Transverse colon (tissue), 4 donors: Measurements from ENCODE around the gene PI4KA. TPM values are rescaled to one million over a fixed set of nuclear protein-coding genes. Genes with fewer than 3 reads are reported as not detected.
"Not testable (repeated sequence)": the region's sequence is repeated elsewhere in the genome, so short reads cannot be mapped to it uniquely, and the experiment has no call there.

Experiments used
- DNase-seq: peaks from one replicate; pipeline ENCODE4 v3.0.0-alpha.2; 2019
- H3K27ac ChIP-seq, 4 donors: fragments of 200-600 bp; sonication (generic); 2 replicates each; pipeline ENCODE4 v1.5.1; 2016 to 2018; ENCODE audit warnings: inconsistent platforms in 4 of 4
- H3K27me3 ChIP-seq: fragments of 200-600 bp; sonication (generic); 2 replicates; pipeline ENCODE4 v1.5.1; 2017; ENCODE audit warnings: inconsistent platforms
- H3K36me3 ChIP-seq, 4 donors: fragments of 200-600 bp; sonication (generic); 2 replicates each; pipeline ENCODE4 v1.5.1; 2017 to 2019; ENCODE audit warnings: inconsistent platforms in 4 of 4
- H3K4me1 ChIP-seq, 4 donors: fragments of 200-600 bp; sonication (generic); 2 replicates each; pipeline ENCODE4 v1.5.1; 2017 to 2020; ENCODE audit warnings: inconsistent platforms in 4 of 4
- H3K4me3 ChIP-seq, 4 donors: fragments of 200-600 bp; sonication (generic); 1 replicate in 1 of 4; 2 replicates in 3 of 4; pipeline versions ENCODE4 v1.5.1 to v1.6.1; 2017 to 2019; ENCODE audit warnings: inconsistent platforms in 4 of 4
- H3K9me3 ChIP-seq, 2 donors: fragments of 200-600 bp; sonication (generic); 2 replicates each; pipeline ENCODE4 v1.5.1; 2017 to 2019; ENCODE audit warnings: inconsistent platforms in 2 of 2
- CTCF ChIP-seq, 5 experiments: fragments of 200-600 bp in 3 of 5; fragments of 450-650 bp in 2 of 5; sonication (generic) in 3 of 5; IDR thresholded peaks; 1 replicate in 2 of 5; 2 replicates in 3 of 5; pipeline ENCODE4 v1.5.1; 2016 to 2017; ENCODE audit warnings: antibody characterized with exemption in 5 of 5, inconsistent platforms in 3 of 5, mild to moderate bottlenecking in 2 of 5, moderate library complexity in 1 of 5
- EP300 ChIP-seq: sonication (generic); formaldehyde crosslinking; IDR thresholded peaks from one replicate; pipeline ENCODE4 v1.6.1; 2017; ENCODE audit warnings: antibody characterized with exemption, low read depth
- POLR2A ChIP-seq: fragments of 450-650 bp; IDR thresholded peaks from one replicate; pipeline ENCODE4 v1.6.1; 2016; ENCODE audit warnings: antibody characterized with exemption, mild to moderate bottlenecking, moderate library complexity
- POLR2AphosphoS5 ChIP-seq, 3 donors: sonication (generic); formaldehyde crosslinking; IDR thresholded peaks; one replicate each; pipeline ENCODE4 v1.6.1; 2016; ENCODE audit warnings: antibody characterized with exemption in 3 of 3
- WGBS, 2 donors: methylation state at CpG; one replicate each; pipeline ENCODE4 v1.1.5; 2018; ENCODE audit warnings: low coverage in 1 of 2; 5-methylcytosine and 5-hydroxymethylcytosine counted together
- in situ Hi-C, 4 donors: fragments of 200-750 bp; cut with MboI; loops; one replicate each; pipeline versions ENCODE4 v1.15.0 to v1.15.1; 2017; ENCODE audit warnings: low sequenced_read_pairs in 3 of 4, low pct_ligation_motif_present in 1 of 4, low pct_unique_long_range_greater_than_20kb in 1 of 4
- intact Hi-C: fragments of 100-400 bp; cut with DNase I; formaldehyde crosslinking; loops from one replicate; pipeline ENCODE4 v1.15.1; 2023; ENCODE audit warnings: low total_unique reads
- total RNA-seq, 4 donors: library from RNA; depleted of rRNA; stranded (reverse); fragments of >200 nt; gene quantifications; one replicate each; pipeline ENCODE4 v1.1.0, GENCODE V29; 2016

Gene PI4KA
- total RNA-seq, 4 donors from 2014 or later: 90.8 to 126 (median 109) TPM

GRCh38 chr22:20775342-20775895 lies 83.2 kb downstream of the PI4KA start:
- no peak overlapping the region for H3K4me3 ChIP-seq
- H3K9me3 ChIP-seq: no peaks in the 10 kb centered on the region
- no peak for TF ChIP-seq POLR2AphosphoS5 (IDR thresholded peaks at IDR 0.05)
- TF ChIP-seq EP300: no peak
- TF ChIP-seq POLR2A: no peak
- TF ChIP-seq CTCF (IDR thresholded peaks at IDR 0.05): no peak
- no peaks in the 10 kb centered on the region for H3K27me3 ChIP-seq
- WGBS, 2 donors: 80 to 86% methylated on average over 4 of the region's 4 CpGs
- DNase-seq: no peak
- H3K27ac ChIP-seq: no peak overlapping the region
- H3K36me3 ChIP-seq: peaks cover 0 to 9% (median 3%) of the 10 kb centered on the region in 4 donors
- in situ Hi-C loops: no loop called here
- intact Hi-C loops: no loop called here
- H3K4me1 ChIP-seq: peaks cover 0 to 12% (median 7%) of the 10 kb centered on the region in 4 donors

GRCh38 chr22:20774882-20775281 lies 83.7 kb downstream of the PI4KA start:
- 94 to 98% methylated on average over 4 of the region's 4 CpGs for WGBS, 2 donors
- H3K36me3 ChIP-seq: peaks cover 0 to 9% (median 3%) of the 10 kb centered on the region in 4 donors
- TF ChIP-seq CTCF (IDR thresholded peaks at IDR 0.05) (no peak), POLR2A (no peak), POLR2AphosphoS5 (IDR thresholded peaks at IDR 0.05) (no peak), EP300 (no peak)
- in situ Hi-C loops: no loop called here
- no peaks in the 10 kb centered on the region for H3K9me3 ChIP-seq
- no peak overlapping the region for H3K27ac ChIP-seq
- no peak for DNase-seq
- intact Hi-C loops: no loop called here
- H3K27me3 ChIP-seq: no peaks in the 10 kb centered on the region
- H3K4me1 ChIP-seq: peaks cover 0 to 12% (median 7%) of the 10 kb centered on the region in 4 donors
- no peak overlapping the region for H3K4me3 ChIP-seq

DNA sequence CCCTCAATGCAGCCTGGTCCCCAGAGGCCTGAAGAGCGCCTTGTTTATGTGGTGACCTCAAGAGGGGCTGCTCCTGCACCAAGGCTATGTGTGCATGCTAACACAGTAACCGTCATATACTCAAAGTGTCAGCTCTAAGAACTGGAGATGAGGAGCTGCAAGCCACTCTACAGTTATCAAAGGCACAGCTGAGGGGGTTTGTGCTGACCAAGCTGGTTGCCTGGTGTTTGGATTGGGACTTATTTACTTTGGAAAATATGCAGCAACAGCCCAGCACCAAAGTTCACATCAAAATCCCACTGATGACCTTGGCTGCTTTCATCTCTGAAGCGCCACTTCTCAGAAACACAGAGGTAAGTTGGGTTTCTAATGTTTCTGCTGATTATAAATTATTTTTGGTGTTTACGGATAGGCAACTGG lies 84.8 kb downstream of the PI4KA start, which contains the start of gene SERPIND1:
TSS of gene SERPIND1 (plus strand) at position 321 of the 420 bp plus-strand sequence. CDS start 5,200 bp downstream, outside the sequence.
- no peak within 1 kb of the TSS for H3K27ac ChIP-seq
- no peaks in the 10 kb centered on the region for H3K27me3 ChIP-seq
- H3K9me3 ChIP-seq: no peaks in the 10 kb centered on the region
- H3K4me3 ChIP-seq: no peak within 1 kb of the TSS
- in situ Hi-C loops: no loop called here
- DNase-seq: no peak
- 89 to 100% methylated on average over 1 to 4 of the region's 4 CpGs for WGBS, 2 donors
- H3K4me1 ChIP-seq: peaks cover 0 to 12% (median 7%) of the 10 kb centered on the region in 4 donors
- intact Hi-C loops: no loop called here
- H3K36me3 ChIP-seq: peaks cover 0 to 2% (median under 1%) of the 10 kb centered on the region in 4 donors
- no peak for TF ChIP-seq POLR2AphosphoS5 (IDR thresholded peaks at IDR 0.05)
- no peak for TF ChIP-seq CTCF (IDR thresholded peaks at IDR 0.05)
- no peak for TF ChIP-seq POLR2A
- TF ChIP-seq EP300: no peak

DNA sequence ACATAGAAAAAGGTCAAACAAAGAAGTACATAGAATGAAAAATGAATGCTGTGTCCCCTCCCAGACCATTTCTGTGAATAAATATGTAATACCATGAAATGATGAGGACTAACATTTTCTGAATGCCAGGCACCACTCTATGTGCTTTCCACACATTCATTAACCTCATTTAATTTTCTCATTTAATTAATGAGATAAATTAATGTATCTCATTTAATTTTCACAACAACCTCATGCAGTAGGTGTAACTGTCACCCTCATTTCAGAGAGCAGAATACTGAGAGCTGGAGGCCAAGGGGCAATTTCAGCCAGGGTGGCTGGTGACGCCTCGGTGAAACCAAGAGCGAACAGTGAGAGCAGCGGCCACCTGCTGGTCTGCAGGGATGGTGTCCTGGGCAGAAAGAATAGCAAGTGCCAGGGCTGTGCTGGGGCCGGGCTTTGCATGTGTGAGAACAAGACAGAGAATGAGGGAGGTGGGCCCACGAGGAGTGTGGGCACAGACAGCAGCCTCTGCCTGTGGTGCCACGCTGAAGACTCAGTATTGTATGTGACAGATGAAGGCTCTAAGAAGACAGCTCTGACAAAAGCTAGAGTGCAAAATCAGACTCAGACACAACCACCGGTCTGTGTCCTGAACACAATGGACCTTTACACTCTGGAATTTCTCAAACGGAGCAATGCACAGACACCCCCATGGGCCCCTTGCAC lies 86.5 kb downstream of the PI4KA start:
- Histone ChIP-seq H3K4me3 (no peak overlapping the region), H3K9me3 (no peaks in the 10 kb centered on the region), H3K27me3 (no peaks in the 10 kb centered on the region), H3K36me3 (no peaks in the 10 kb centered on the region), H3K27ac (no peak overlapping the region), H3K4me1 (peaks cover 0 to under 1% (median 0%) of the 10 kb centered on the region in 4 donors)
- 60 to 88% methylated on average over 1 to 9 of the region's 9 CpGs for WGBS, 2 donors
- in situ Hi-C loops: no loop called here
- no peak for DNase-seq
- intact Hi-C loops: no loop called here
- TF ChIP-seq CTCF (IDR thresholded peaks at IDR 0.05) (no peak), EP300 (no peak), POLR2A (no peak), POLR2AphosphoS5 (IDR thresholded peaks at IDR 0.05) (no peak)

GRCh38 chr22:20769496-20769826 lies 89.2 kb downstream of the PI4KA start:
- H3K4me1 ChIP-seq, H3K27ac ChIP-seq, intact Hi-C loops, H3K9me3 ChIP-seq, in situ Hi-C loops, DNase-seq, H3K4me3 ChIP-seq, H3K27me3 ChIP-seq: not testable (repeated sequence)
- 97 to 100% methylated on average over 4 to 9 of the region's 9 CpGs for WGBS, 2 donors
- H3K36me3 ChIP-seq: peaks cover 0 to 11% (median 4%) of the 10 kb centered on the region in 4 donors
